Keratinocyte (primary cell): Measurements from ENCODE around the gene DCAF6. TPM values are rescaled to one million over a fixed set of nuclear protein-coding genes. Genes with fewer than 3 reads are reported as not detected.
"Not testable (repeated sequence)": the region's sequence is repeated elsewhere in the genome, so short reads cannot be mapped to it uniquely, and the experiment has no call there.

Experiments used
- DNase-seq: peaks from one replicate; pipeline ENCODE4 v3.0.0-alpha.2; 2011; ENCODE audit warnings: low read depth, missing footprints, low spot score
- FAIRE-seq: peaks from 2 replicates; lab custom pipeline; 2011; peaks lifted over from hg19 to GRCh38; lab: Jason Lieb, UNC
- H2AFZ ChIP-seq: 2 replicates; pipeline ENCODE4 v1.6.0; 2012; ENCODE audit warnings: low read length, control low read depth, inconsistent platforms; ENCODE audit not compliant: control insufficient read depth
- H3K27ac ChIP-seq: 2 replicates; pipeline ENCODE4 v1.5.1; 2011; ENCODE audit warnings: low read length; ENCODE audit not compliant: control insufficient read depth, insufficient read depth
- H3K27me3 ChIP-seq: 3 replicates; pipeline ENCODE4 v1.6.0; 2011; ENCODE audit warnings: low read length; ENCODE audit not compliant: control insufficient read depth, insufficient read depth; ENCODE audit errors: extremely low read depth
- H3K36me3 ChIP-seq, 2 experiments: 2 replicates in 1 of 2; 3 replicates in 1 of 2; pipeline ENCODE4 v1.5.1; 2011; ENCODE audit warnings: low read length in 2 of 2, mild to moderate bottlenecking in 1 of 2; ENCODE audit not compliant: control insufficient read depth in 2 of 2, insufficient read depth in 2 of 2; ENCODE audit errors: extremely low read depth in 1 of 2
- H3K4me1 ChIP-seq: 3 replicates; pipeline ENCODE4 v1.5.1; 2011; ENCODE audit warnings: low read length; ENCODE audit not compliant: control insufficient read depth, insufficient read depth; ENCODE audit errors: extremely low read depth
- H3K4me2 ChIP-seq: 3 replicates; pipeline ENCODE4 v1.6.0; 2011; ENCODE audit warnings: low read depth, low read length; ENCODE audit not compliant: control insufficient read depth, insufficient read depth; ENCODE audit errors: extremely low read depth
- H3K4me3 ChIP-seq, 3 experiments: fragments of 200-600 bp in 1 of 3; sonication (generic) in 1 of 3; 2 replicates in 2 of 3; 3 replicates in 1 of 3; pipeline ENCODE4 v1.5.1; 2011 to 2016; ENCODE audit warnings: low read length in 3 of 3, mild to moderate bottlenecking in 3 of 3, control low read depth in 2 of 3, inconsistent platforms in 1 of 3, low read depth in 1 of 3, mixed read lengths in 1 of 3, mixed run types in 1 of 3, moderate library complexity in 1 of 3; ENCODE audit not compliant: control insufficient read depth in 2 of 3, insufficient read depth in 2 of 3; ENCODE audit errors: extremely low read depth in 1 of 3
- H3K79me2 ChIP-seq: 2 replicates; pipeline ENCODE4 v1.6.0; 2012; ENCODE audit warnings: low read length; ENCODE audit not compliant: control insufficient read depth, insufficient read depth
- H3K9ac ChIP-seq: 3 replicates; pipeline ENCODE4 v1.6.0; 2011; ENCODE audit warnings: low read length; ENCODE audit not compliant: control insufficient read depth, insufficient read depth; ENCODE audit errors: extremely low read depth
- H3K9me1 ChIP-seq: 3 replicates; pipeline ENCODE4 v1.6.0; 2011; ENCODE audit warnings: low read length; ENCODE audit not compliant: control insufficient read depth, insufficient read depth; ENCODE audit errors: extremely low read depth
- H3K9me3 ChIP-seq: 2 replicates; pipeline ENCODE4 v1.5.1; 2012; ENCODE audit warnings: low read depth, low read length; ENCODE audit not compliant: control insufficient read depth
- H4K20me1 ChIP-seq: 3 replicates; pipeline ENCODE4 v1.6.0; 2011; ENCODE audit warnings: low read length; ENCODE audit not compliant: control insufficient read depth, insufficient read depth; ENCODE audit errors: extremely low read depth
- EZH2 ChIP-seq: IDR thresholded peaks from one replicate; pipeline ENCODE4 v1.6.1; 2012; ENCODE audit warnings: inconsistent platforms, mild to moderate bottlenecking, low read length, moderate library complexity
- dilution Hi-C: fragments of 300-500 bp; cut with MboI; formaldehyde crosslinking; loops from one replicate; pipeline ENCODE4 v1.7.0; 2020; ENCODE audit warnings: low sequenced_read_pairs; ENCODE audit not compliant: extremely low pct_ligation_motif_present
- polyA plus RNA-seq, 5 experiments: library from polyadenylated mRNA; depleted of rRNA in 3 of 5; stranded (reverse) in 3 of 5; stranded (forward) in 1 of 5; unstranded in 1 of 5; fragments of >200 nt; gene quantifications; 1 replicate in 1 of 5; 2 replicates in 3 of 5; 3 replicates in 1 of 5; pipeline versions ENCODE4 v1.2.1 to v1.2.3, GENCODE V29; 2011 to 2012; ENCODE audit warnings: missing spikeins in 2 of 5, low read depth in 1 of 5, low replicate concordance in 1 of 5
- TF ChIP-seq, protein P1 (sequence below), 3 experiments: IDR thresholded peaks in 1 of 3; conservative IDR thresholded peaks in 1 of 3; optimal IDR thresholded peaks in 1 of 3; 2 replicates in 2 of 3; 3 replicates in 1 of 3; pipeline versions ENCODE3 to v1.5.1; 2011; ENCODE audit warnings: low read length in 3 of 3, mild to moderate bottlenecking in 3 of 3, moderate library complexity in 2 of 3, control low read depth in 1 of 3, inconsistent platforms in 1 of 3; ENCODE audit not compliant: insufficient read depth in 2 of 3; ENCODE audit errors: extremely low read depth in 1 of 3

The DCAF6 gene
- polyA plus RNA-seq, 1 donor (not counting 4 experiments of a cell fraction or from before 2014, with no cell fraction given): 109 TPM

DNA sequence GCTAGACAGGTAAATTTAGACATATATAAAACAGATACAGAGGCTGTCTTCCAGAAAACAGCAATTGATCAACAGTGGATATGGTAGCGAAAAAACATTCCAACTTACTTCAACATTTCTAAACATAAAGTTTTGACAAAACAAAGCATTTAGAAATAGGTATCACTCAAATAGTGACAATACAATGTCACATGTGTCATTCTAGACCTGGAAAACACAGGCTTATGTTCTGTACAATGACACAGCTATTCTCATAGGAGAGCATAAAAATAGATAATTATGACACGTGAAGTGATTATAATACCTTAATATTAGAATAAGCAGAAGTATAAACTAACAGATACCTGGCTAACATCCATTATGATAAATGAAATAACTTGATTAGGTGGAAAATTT is 8.0 kb upstream of the DCAF6 start:
- Histone ChIP-seq H4K20me1 (no peaks in the 10 kb centered on the region), H3K9me1 (no peaks in the 10 kb centered on the region), H3K79me2 (peaks cover 11% of the 10 kb centered on the region), H2AFZ (no peak overlapping the region), H3K4me1 (no peaks in the 10 kb centered on the region), H3K27ac (no peak overlapping the region), H3K4me2 (no peak overlapping the region), H3K9me3 (no peaks in the 10 kb centered on the region), H3K9ac (no peak overlapping the region), H3K36me3 (no peaks in the 10 kb centered on the region), H3K4me3 (no peak overlapping the region), H3K27me3 (no peaks in the 10 kb centered on the region)
- TF ChIP-seq EZH2: no peak
- TF ChIP-seq, protein P1, sequence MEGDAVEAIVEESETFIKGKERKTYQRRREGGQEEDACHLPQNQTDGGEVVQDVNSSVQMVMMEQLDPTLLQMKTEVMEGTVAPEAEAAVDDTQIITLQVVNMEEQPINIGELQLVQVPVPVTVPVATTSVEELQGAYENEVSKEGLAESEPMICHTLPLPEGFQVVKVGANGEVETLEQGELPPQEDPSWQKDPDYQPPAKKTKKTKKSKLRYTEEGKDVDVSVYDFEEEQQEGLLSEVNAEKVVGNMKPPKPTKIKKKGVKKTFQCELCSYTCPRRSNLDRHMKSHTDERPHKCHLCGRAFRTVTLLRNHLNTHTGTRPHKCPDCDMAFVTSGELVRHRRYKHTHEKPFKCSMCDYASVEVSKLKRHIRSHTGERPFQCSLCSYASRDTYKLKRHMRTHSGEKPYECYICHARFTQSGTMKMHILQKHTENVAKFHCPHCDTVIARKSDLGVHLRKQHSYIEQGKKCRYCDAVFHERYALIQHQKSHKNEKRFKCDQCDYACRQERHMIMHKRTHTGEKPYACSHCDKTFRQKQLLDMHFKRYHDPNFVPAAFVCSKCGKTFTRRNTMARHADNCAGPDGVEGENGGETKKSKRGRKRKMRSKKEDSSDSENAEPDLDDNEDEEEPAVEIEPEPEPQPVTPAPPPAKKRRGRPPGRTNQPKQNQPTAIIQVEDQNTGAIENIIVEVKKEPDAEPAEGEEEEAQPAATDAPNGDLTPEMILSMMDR (optimal IDR thresholded peaks at IDR 0.05 in 1 of 3, IDR thresholded peaks at IDR 0.05 in 1 of 3, conservative IDR thresholded peaks at IDR 0.05 in 1 of 3; ENCODE audit: extremely low read depth in 1 of 3, insufficient read depth in 2 of 3, low read length in 3 of 3): no peak
- FAIRE-seq (no peak), DNase-seq (no peak)
- dilution Hi-C loops: no loop called here

DNA sequence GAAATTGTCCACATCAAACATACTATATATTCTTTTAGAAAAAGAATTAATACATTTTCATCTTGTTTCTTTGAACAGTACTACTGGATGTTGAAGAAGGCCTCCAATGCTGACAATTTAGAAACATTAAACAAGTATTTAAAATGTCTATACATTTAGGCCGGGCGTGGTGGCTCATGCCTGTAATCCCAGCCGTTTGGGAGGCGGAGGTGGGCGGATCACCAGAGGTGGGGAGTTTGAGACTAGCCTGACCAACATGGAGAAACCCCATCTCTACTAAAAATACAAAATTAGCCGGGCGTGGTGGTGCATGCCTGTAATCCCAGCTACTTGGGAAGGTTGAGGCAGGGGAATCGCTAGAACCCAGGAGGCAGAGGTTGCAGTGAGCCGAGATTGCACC is 7.6 kb upstream of the DCAF6 start:
- H3K4me2 ChIP-seq, FAIRE-seq, H4K20me1 ChIP-seq, DNase-seq, H3K9me3 ChIP-seq, H3K36me3 ChIP-seq, H3K9ac ChIP-seq, H3K4me3 ChIP-seq, H2AFZ ChIP-seq, H3K9me1 ChIP-seq, H3K27me3 ChIP-seq, H3K4me1 ChIP-seq, dilution Hi-C loops, H3K27ac ChIP-seq: not testable (repeated sequence)
- peaks cover 16% of the 10 kb centered on the region for H3K79me2 ChIP-seq

DNA sequence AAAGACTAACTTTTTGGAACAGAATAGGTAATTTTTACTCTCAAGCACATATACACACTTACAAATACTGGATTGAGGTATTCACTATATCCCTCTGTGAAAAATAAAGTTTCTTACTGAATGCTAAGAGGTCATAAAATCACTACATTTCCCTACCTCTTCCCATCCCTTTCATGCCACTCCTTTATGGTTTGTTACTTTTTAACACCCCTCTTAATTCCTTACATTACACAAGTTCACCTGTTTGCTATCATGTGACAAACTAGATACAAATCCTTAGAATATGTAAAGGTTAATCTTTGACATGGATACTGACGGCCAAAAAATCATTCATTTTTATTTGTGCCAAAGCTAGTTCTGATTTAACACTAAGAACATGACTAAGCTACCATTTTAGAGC is 6.8 kb upstream of the DCAF6 start:
- H3K9me3 ChIP-seq: no peaks in the 10 kb centered on the region
- dilution Hi-C loops: no loop called here

More for the DNA sequence above, 6.8 kb upstream of the DCAF6 start:
- DNase-seq (no peak), FAIRE-seq (no peak)
- no peak overlapping the region for H3K4me2 ChIP-seq
- H3K36me3 ChIP-seq: no peaks in the 10 kb centered on the region
- H2AFZ ChIP-seq: no peak overlapping the region
- H4K20me1 ChIP-seq: no peaks in the 10 kb centered on the region
- peaks cover 3% of the 10 kb centered on the region for H3K4me1 ChIP-seq
- no peaks in the 10 kb centered on the region for H3K9me1 ChIP-seq
- no peak overlapping the region for H3K27ac ChIP-seq
- no peak overlapping the region for H3K4me3 ChIP-seq
- no peak overlapping the region for H3K9ac ChIP-seq
- H3K79me2 ChIP-seq: peaks cover 22% of the 10 kb centered on the region
- no peaks in the 10 kb centered on the region for H3K27me3 ChIP-seq
- TF ChIP-seq, protein P1 (optimal IDR thresholded peaks at IDR 0.05 in 1 of 3, IDR thresholded peaks at IDR 0.05 in 1 of 3, conservative IDR thresholded peaks at IDR 0.05 in 1 of 3; ENCODE audit: extremely low read depth in 1 of 3, insufficient read depth in 2 of 3, low read length in 3 of 3): no peak
- TF ChIP-seq EZH2: no peak
